HK-2 (cell line): ENCODE results near the gene HTR3B.
"Not testable (repeated sequence)": the region's sequence is repeated elsewhere in the genome, so short reads cannot be mapped to it uniquely, and the experiment has no call there.

ENCODE experiments used
- DNase-seq: peaks from one replicate; pipeline ENCODE4 v3.0.0-alpha.2; 2018; ENCODE audit not compliant: unreplicated experiment

Gene HTR3B, protein sequence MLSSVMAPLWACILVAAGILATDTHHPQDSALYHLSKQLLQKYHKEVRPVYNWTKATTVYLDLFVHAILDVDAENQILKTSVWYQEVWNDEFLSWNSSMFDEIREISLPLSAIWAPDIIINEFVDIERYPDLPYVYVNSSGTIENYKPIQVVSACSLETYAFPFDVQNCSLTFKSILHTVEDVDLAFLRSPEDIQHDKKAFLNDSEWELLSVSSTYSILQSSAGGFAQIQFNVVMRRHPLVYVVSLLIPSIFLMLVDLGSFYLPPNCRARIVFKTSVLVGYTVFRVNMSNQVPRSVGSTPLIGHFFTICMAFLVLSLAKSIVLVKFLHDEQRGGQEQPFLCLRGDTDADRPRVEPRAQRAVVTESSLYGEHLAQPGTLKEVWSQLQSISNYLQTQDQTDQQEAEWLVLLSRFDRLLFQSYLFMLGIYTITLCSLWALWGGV

DNA sequence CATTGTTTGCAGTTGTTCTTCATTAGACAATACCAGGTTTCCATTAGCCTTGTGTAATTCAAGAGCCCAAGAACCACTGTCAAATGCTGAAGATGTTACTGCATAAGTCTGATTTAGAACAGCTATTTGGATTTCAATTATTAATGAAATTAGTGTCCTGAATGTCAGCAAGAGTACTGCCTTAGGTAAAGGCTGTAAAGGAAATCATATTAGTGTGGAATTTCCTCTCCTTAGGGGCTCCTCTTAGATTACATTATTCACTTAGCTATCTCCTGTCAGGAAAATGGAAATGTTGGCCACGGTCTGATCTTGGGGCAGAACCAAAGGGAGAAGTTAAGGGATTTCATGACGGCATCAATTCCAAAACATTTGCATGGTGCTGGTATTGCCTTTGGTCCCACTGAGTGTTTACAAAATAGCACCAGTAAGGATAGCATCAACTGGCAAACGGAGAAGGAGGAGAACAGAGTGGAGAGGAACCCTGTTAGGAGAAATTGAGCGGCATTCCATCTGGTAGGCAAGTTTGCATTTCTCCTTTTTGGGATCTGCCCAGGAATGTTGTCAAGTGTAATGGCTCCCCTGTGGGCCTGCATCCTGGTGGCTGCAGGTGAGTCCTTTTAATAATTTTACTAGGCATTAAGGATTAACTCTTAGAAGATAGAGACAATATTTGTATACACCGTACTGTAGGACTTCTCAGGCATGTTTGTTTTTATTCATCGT, at the start of gene HTR3B:
Gene HTR3B (plus strand): TSS at position 418 of the 723 bp plus-strand sequence. CDS start 138 bp downstream, at position 556.
- DNase-seq = no peak

DNA sequence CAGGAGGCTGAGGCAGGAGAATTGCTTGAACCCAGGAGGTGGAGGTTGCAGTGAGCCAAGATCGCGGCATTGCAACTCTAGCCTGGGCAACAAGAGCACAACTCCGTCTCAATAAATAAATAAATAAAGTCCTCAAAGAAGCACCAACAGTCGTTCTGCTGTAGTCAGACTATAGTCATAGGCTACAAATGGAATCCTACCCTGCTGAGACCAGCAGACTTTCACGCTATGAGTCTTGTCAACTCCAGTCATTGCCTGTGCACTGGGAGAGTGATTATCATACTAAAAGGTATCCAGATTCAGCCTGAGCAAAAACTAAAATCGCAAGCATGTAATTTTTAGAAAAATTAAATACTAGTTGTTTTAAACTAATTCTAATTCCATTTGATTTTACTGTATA, 48.8 kb upstream of the HTR3B start:
- no peak for DNase-seq

DNA sequence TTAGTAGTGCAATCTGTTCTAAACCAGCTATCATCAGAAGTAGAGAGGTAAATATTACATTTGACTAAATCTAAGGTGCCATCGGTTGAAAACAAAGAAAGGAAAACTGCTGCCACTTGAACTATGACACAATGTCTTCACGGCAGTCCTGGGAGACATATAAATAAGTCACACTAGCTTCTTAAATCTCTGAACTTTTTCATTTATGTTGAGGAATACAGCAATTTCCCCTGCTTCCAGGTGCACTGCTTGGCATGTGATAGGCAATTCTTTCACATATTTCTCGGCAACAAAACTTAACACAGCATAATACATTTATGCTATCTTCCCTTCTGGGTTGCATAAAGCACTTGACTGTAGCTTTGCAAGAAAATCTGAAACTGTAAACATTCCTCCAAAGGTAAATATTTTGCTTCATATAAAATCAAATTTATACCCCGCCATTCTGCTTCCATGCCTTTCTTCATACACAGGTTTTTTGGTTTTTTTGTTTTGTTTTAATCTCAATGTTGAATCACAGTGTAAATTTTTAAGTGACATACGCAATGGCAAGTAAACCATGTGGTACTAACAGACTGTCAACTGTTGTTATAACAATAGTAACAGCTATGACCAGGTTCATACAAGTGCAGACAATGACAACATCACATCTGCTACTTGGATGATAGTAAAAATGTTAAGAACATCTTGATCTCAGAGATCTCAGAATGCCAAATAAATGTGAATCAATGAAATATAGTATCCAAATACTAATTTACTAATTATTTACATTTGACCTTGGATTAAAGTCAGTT, 47.4 kb upstream of the HTR3B start:
- no peak for DNase-seq

DNA sequence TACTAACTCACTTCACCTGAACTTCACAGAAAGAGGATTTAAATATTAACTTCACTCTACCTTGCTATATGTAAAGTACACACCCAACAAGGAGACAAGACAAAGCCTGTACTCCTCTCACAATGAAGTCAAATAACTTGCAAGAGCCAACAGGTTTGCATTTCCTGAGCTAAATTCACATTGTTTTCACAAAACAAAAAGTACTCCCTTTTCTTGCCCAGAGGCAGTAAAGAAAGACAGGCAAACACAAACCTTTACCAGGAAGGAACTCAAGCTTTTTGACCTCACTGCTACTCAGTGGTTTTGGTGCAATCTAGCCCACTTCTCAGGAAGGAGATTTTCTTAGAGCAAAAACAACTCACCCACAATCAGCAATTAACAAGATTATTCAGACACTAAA, 44.9 kb upstream of the HTR3B start:
- DNase-seq = no peak

DNA sequence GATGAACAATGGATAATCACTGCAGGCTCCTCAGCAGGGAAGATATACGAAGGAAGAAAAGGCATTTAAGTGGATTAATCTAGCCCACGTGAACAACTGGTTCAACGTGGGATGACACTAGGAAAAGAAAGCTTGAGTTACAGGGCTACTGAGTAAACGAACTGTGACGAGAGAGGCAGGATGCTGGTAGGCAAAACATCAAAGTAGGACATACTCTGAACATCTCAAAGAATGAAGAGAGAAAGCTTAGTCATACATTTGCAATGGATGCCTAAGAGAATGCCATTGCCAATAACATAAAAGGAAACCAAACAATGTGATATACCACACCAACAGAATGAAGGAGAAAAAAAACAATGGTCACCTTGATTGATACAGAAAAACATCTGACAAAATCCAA, 42.2 kb upstream of the HTR3B start:
- no peak for DNase-seq

DNA sequence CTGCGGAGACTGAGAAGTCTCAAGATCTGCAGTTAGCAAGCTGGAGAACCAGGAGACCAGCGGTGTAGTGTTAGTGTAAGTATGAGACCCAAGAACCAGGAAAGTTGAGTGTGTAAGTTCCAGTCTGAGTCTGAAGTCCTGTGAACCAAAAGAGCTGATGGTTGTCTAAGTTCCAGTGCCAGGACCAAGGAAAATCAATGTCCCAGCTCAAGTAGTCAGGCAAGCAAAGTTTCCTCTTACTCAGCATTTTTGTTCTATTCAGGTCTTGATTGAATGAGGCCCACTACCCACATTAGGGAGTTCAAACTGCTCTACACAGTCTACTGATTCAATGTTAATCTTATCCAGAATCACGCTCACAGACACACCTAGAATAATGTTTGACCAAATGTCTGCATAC, 40.2 kb upstream of the HTR3B start:
- no peak for DNase-seq

DNA sequence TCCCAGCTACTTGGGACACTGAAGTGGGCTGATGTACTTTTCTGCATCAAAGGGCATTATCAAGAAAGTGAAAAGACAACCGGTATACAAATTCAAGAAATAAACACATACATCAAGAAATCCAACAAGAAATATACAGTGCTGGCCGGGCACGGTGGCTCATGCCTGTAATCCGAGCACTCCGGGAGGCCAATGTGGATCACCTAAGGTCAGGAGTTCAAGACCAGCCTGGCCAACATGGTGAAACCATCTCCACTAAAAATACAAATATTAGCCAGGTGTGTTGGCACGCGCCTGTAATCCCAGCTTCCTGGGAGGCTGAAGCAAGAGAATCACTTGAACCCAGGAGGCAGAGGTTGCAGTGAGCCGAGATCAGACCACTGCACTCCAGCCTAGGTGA, 38.7 kb upstream of the HTR3B start:
- DNase-seq = no peak

DNA sequence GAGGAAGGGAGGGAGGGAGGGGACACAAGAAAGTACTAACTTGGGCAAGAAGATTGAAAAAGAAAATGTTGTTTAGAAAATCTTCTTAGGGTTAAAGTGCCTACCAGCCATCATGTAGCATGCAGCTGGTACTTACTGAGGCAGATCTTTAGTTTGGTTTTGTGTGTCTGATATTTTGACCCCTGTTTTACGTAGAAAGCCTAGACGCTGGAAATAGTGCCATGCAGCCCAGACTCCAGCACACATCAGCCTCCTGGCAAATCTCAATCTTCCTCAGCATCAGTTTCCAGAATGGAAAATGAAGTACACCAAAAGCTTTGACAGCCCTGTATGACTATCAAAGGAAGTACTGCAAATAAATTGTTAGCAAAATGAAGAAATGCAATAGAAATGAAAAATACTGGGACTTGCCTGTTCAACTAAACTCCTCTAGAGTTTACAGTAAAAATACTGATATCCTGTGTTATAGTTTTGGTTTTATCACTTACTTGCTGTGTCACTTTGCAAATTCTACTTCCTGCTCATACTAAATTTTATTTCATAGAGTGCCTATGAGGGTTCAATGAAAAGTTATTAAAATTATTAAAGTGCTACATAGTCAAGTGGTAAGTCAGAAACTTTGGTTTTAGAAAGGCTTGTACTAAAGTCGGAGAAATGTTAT, 36.6 kb upstream of the HTR3B start:
- no peak for DNase-seq

DNA sequence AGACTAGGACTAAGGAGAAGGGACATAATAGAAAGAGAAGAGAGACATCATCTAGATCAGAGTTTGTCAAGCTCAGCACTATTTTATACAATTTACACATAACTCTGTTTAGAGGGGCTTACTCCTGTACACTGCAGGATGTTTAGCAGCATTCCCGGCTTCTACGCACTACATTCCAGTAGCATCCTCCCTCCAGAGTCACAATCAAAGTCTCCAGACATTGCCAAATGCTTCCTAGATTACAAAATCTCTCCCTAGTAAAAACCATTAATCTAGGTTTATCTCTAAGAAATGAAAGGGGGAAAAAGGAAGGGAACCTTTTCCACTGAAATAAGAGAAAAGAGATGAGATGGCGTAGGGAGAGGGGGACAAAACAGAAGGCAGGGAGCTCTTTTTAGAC, 33.3 kb upstream of the HTR3B start:
- no peak for DNase-seq

DNA sequence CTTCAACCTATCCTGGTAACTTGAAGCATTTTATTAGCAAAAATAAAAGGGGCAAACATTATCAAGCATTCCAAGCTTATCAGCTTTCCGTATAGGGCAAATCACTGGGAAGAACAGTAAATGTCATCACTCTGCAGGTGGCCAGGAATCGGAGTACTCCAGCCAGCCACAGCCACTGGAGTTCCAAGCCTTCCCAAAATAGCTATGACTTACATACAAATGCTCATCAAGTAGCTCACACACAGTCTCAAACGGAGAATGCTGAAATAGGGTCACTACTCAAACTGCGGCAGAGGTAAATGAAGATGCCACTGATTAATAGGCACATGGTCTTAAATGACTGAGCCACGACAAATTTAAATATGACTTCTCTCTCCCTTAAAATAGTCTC, 31.4 kb upstream of the HTR3B start:
- DNase-seq = no peak

DNA sequence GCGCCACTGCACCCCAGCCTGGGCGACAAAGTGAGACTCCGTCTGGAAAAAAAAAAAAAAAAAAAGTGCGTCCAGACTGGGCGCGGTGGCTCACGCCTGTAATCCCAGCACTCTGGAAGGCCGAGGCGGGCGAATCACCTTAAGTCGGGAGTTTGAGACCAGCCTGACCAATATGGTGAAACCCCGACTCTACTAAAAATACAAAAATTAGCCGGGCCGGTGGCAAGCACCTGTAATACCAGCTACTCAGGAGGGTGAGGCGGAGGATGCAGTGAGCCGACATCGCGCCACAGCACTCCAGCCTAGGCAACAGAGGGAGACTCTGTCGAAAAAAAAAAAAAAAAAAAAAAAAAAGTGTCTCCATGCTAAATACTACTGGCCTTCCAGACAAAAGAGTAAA, 30.5 kb upstream of the HTR3B start:
- DNase-seq = no peak

DNA sequence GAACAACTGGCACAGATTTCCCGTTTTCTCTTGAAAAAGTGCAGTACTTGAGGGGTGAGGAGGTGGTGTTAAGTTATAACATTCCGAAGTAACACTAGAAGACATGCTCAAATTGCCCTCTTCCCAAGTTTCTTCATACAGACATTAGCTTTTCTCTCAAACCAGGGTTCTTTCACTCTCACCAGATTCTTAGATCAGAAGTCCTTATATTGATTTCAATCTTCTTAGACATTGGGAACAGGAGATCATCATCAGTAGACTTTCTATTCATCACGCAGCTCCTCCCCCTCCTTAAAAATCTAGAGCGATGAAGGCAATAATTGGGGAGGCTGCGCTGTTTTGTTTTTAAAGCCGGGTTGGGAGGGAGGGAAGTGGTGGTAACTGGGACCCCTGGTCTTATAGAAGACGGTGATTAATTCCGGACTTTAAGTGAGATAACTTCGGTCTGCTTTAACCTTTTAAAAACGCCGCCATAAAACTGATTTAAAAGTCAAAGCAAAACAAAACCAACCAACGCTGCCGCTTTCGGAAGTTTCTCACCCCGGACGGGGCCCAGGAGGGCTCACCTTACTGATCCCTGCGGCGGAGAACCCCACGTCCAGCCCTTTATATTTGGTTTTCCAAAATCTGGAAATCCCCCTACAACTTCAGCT, 29.9 kb upstream of the HTR3B start:
- DNase-seq = no peak

DNA sequence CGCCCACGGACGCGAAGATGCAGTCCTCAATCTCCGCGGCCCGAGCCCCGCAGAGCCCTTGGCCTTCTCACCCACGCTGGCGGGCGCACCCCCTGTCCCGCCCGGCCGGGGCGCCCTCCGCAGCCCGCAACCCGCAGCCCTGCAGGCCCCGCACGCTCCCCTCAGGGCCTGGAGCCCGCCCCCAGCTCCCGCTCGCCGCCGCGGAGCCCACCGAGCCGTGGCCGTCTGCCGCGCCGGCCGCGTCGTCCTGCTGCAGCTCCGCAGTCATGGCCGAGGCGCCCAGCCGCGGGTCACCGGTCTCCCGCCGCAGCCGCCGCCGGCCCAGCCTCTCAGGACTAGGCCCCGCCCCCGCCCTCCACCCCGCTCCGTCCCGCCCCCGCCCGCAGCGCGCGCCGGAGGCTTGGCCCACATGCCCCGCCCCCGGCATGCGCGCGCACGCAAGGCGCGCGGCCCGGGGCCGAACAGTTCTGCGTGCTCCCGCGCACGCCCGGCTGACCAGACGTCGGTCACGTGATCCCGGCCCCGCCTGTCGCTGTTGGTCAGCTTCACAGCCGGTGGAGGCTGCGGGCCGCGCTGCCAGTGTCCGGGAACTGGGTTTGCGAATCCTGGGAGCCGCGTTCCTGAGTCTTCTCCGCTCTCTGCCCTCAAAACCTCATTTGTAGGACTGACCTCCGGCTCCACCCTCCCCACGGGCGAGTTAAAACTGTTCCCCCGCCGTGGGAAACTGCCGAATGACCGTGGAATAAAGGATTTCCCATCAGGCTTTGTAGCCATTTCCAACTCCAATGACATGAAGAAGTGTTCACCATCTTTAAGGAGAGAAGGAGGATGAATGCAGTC, 29.1 kb upstream of the HTR3B start, which contains the start of gene USP28:
Gene USP28 (minus strand): TSS at position 339 of the 840 bp plus-strand sequence. CDS start 71 bp downstream, at position 268.
- DNase-seq = peak; percentile 91

DNA sequence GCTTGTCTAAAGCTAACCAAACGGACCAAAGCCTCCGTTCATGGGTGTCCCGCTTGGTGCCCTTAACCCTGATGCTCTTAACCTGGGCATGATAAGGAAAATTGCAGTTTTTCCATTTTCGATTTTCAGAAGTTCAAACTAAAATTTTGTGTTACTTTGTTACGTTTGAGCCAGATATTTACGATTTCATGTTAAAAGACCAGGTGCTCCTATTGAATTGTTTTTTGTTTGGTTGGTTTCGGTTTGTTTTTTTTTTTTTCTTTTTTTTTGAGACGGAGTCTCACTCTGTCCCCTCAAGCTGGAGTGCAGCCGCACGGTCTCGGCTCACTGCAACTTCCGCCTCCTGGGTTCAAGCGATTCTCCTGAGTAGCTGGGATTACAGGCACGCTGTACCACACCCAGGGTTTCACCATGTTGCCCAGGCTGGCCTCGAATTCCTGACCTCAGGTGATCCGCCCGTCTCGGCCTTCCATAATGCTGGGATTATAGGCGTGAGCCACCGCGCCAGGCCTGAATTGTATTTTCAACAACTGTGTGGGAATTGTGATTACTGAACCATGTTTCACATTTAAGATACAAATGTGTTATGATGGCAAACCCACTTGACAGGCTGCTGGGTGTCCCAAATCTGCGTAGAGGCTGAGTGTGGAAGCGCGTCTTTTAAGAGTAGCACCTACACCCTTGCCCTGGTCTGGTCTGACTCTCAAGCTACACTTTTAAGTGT, 28.4 kb upstream of the HTR3B start:
- no peak for DNase-seq

DNA sequence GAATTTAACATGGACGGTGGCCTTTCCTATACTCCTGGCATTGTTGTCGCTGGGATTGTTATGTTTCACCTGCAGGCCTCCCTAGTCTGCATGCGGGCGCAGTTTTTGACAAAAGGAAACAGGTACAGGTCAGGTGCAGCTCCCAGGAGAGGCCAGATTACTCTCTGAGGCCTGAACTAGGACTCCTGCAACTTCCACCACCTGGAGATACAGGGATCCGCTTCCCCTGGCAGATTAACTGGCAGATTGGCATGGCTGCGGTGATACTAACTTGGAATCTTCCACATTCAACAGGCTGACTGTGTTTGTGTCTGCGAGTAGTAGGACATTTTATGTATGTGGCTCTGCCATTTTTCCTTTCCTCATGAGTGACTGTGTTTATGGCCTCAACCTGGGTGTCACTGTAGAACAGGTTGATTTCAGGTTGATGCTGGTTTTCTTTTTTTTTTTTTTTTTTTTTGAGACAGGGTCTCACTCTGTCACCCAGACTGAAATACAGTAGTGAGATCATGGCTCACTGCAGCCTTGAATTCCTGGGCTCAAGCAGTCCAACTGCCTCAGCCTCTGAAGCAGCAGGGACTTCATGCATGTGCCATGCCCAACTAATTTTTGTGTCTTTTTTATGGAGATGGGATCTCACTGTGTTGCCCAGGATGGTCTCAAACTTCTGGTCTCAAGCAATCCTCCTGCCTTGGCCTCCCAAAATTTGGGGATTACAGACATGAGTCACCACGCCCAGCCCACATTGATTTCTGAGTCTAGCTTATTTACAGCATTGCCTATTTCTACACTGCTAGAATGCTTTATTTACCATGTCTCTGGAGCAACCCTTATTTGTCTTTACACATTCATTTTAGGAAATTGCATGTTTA, 27.6 kb upstream of the HTR3B start:
- no peak for DNase-seq

DNA sequence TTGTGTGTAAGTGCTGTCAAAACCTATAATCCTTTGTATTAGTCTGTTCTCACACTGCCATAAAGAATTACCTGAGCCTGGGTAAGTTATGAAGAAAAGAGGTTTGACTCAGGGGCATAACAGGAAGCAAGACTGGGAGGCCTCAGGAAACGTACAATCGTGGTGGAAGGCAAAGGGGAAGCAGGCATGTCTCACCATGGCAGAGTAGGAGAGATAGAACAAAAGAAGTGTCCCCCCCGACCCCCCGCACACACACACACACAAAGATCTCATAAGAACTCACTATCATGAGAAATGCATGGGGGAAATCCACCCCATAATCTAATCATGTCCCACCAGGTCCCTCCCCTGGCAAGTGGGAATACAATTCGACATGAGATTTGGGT, 26.9 kb upstream of the HTR3B start:
- no peak for DNase-seq

DNA sequence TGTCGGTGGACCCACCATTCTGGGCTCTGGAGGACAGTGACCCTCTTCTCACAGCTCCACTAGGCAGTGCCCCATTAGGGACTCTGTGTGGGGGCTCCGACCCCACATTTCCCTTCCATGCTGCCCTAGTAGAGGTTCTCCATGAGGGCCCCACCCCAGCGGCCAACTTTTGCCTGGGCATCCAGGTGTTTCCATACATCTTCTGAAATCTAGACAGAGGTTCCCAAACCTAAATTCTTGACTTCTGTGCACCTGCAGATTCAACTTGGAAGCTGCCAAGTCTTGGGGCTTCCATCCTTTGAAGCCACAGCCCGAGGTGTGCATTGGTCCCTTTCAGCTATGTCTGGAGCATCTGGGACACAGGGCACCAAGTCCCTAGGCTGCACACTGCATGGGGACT, 25.1 kb upstream of the HTR3B start:
- not testable (repeated sequence) for DNase-seq

DNA sequence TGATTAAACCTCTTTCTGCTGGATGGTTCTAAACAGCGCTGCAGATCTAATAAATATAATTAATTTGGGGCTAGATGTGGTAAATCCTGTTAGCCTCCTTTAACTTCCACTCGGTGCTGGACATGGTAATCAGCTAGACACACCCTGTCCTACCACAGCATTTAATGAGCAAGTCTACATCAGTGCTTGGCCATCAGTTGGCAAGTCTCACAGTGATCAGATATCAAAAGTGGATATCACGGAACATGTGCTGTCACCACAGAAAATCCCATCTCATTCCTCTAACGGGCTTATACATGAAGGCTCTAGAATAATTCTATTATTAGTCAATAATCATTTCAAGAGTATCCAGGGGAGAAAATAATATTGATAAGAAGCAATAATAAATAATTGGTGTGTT, 23.6 kb upstream of the HTR3B start:
- DNase-seq = no peak

DNA sequence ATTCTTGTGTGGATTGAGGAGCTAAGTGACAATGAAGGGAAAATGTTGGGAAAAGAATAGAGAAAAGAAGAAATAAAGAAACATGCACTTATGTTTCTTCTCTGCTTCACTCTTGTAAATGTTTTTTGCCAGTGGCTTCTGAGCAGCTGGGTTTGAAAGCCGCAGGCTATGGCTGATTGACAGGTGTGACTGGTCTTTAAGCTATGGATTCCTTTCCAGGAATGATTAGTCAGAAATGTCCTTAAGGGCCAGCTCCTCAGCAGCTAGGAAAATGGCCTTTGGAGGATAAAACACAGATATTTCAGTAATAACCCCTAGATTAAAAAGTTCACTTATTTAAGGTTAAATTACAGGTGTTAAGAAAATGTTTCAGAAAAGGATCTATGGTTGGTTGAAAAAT, 22.7 kb upstream of the HTR3B start:
- DNase-seq = no peak
